NCI-H82 treated with DMSO at 0.1 percent for 48 hours (cell line): ENCODE measurements around the gene P3H2.
"Not testable (repeated sequence)": the region's sequence is repeated elsewhere in the genome, so short reads cannot be mapped to it uniquely, and the experiment has no call there.

Source experiments
- DNase-seq: peaks from one replicate; lab custom pipeline; 2025; ENCODE audit not compliant: unreplicated experiment; lab: John Stamatoyannopoulos, UW

P3H2 gene

GRCh38 chr3:189988322-189988721 lies 132.4 kb downstream of the P3H2 start:
- DNase-seq = no peak

DNA sequence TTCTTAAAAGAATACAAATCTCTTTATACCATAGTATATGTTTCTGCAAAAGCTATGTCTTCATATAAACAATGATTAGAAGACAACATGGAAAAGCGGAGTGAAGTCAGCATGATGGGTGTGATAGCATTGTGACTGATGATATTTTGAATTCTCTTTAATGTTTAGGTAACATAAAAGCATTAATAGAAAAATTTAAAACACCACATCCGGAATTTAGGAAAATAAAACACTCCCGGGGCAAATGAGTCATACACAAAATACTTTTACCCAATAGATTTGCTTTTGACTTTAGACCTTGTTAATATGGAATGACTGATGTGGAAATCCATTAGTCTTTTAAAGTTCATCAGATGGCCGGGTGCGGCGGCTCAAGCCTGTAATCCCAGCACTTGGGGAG lies 134.7 kb downstream of the P3H2 start:
- no peak for DNase-seq

- no peak for DNase-seq
Observed at GRCh38 chr3:189983612-189984011, 137.1 kb downstream of the P3H2 start.

DNA sequence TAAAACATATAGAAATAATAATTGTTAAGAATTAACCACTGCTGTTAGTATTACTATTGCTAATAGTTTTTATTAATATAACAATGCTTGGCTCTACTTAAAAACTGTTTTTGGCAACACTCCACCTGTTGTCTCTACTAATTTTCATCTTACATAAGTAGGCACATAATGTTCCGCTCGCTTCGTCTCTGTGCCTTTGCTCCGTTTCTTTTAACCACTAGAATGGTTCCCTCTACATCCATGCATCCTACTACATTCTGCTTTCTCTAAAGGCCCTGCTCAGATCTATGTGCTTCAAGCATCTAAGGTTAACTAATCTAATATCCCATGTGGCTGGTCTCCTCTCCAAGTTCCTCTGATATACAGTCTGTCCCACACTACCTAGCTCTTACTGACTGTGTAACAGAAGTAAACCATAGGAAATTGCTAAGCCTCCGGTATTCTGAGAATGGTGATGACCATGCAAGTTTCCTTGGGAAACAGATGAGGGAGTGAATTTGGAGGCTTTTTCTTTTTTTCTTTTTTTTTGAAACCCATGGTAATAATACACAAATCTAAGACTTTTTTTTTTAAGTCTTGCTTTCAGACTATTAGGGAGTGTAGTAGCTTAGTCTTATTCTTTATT lies 138.3 kb downstream of the P3H2 start:
- no peak for DNase-seq

DNA sequence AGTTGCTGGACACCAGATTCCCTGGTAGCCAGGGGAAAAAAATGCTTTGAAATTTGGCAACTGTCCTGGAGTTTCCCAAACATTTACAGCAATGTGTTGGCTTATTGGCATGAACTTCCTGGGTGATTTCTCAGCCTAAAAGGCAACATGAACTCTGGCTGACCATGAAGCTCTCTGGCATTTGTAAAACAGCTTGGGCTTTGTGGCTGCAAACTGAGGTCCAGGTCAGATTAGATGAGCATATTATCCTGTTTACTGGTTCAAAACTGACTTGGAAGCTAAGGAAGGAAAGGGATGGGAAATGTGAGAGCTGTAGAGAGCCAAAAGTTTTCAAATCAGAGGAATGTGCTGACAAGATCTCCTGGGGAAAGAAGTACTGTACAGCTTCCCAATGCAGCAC lies 139.0 kb downstream of the P3H2 start:
- DNase-seq = no peak

DNA sequence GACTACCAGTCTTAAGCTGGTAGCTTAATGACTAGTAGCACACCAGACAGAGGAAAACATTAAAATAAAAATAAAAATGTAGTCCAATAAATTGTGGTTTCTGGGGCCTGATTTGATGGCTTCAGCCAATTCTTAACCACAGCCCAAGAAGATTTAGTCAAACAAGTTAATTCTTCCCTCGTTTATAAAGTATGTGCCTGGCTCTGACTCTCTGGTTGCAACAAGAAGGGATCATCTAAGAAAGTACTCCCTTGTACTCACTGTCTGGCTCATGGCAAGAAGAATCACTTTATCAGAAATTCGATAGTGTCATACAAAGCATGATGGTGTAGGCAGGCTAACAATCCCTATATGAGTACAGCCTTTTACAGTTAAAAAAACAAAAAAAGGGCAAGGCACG lies 141.9 kb downstream of the P3H2 start:
- no peak for DNase-seq

DNA sequence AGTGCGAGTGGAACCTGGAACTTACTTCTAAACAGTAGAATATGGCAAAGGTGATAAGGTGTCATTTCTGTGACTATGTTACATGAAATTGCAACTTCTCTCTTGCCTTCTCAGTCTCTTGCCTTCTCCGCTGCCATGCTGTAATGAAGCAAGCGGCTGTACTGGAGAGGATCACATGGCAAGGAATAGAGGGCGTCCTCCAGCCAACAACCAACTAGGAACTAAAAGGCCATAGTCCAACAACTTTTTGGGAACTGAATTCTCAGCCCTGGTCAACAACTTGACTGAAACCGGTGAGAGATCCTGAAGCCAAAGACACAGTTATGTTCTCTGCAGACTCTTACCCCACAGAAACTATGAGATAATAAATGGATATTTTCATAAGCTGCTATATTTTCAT lies 143.5 kb downstream of the P3H2 start:
- DNase-seq = no peak

GRCh38 chr3:189975391-189975990 lies 145.2 kb downstream of the P3H2 start:
- no peak for DNase-seq

DNA sequence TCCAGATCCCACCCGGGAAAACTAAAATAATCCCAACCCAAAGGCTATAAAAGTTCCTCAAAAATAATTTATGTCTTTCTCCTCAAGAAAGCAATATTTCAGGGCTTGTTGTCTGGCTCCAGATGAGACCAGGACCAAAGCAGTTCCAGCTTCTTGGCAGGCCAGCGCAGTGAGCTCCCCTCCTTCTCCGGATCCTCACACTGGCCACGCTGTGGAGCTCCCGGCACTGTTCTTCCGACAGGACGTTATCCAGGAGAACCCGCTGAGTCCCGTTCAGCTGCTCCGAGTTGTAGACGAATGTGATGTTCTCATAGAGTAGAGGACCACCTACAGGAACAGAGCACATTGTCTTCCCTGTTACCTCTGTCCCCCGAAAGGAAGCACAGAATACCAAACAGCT lies 146.3 kb downstream of the P3H2 start:
- DNase-seq = no peak

- peak; percentile 52 for DNase-seq
Observed at GRCh38 chr3:189967254-189967865, 153.3 kb downstream of the P3H2 start.

DNA sequence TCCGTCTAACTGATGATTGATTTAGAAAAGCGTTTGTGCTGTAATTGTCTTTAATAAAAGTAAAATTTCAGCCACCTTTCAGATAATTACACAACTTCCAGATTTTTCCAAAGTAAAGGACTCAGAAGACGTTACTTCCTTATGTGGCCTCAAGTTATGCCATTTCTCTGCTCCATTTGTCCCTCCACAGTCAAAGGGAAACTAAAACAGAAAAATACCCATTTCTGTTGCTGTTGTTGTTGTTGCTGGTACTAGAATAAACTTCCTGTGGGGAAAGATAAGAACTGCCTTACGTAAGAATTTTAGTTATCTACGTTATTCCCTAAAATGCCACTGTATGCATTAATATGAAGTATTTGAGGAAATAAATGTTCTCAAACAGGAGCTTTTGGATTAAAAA lies 153.9 kb downstream of the P3H2 start:
- DNase-seq = no peak

DNA sequence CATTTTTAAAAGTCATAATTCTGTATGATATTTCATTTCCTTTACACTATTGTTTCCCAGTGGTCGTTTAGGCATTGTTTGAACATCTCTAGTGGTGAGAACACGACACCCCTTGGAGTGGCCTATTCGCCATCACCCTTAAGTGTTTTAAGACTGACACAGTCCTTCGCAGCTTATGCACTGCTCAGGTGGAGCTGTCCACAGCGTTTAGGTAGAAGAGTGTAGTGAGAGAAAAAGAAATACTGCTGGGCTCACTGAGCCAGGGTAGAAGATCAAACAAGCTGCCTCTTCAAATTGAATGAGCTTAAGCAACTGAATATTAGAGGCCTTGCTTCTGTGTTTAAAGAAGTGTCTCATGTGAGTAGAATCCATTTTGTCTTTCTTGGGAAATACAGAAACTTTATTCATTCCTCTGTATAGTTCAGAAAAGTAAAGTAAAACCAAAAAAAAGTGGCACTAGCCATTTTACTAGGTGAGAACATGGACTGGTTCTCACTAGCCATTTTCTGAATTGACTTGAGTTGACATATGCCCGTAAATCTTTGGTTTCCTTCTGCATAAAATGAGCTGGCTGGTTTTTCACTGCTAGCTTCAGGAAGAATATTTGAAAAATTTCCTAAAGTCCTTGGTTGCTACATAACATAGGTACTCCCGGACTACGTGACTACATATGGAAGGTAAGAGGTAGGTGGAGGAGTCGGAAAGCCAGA lies 155.9 kb downstream of the P3H2 start:
- DNase-seq = no peak

DNA sequence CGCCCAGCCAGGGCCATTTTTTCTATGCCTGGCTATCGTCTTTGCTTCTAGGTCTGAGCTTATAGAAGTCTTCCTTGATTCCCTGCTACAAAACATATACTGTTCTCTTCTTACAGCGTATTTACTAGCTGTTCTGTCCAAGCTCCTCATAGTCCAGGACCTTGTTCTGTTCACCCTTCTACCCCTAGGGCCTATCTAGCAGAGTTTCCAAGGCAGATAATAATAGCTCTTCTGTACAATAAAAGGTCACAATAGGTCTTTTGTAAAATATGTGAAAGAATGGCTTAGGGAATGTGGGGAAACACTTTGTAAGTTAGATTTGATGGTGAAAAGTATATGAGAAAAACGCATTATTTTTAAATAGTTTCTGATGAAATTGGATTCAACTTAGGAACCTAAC lies 158.2 kb downstream of the P3H2 start:
- no peak for DNase-seq

DNA sequence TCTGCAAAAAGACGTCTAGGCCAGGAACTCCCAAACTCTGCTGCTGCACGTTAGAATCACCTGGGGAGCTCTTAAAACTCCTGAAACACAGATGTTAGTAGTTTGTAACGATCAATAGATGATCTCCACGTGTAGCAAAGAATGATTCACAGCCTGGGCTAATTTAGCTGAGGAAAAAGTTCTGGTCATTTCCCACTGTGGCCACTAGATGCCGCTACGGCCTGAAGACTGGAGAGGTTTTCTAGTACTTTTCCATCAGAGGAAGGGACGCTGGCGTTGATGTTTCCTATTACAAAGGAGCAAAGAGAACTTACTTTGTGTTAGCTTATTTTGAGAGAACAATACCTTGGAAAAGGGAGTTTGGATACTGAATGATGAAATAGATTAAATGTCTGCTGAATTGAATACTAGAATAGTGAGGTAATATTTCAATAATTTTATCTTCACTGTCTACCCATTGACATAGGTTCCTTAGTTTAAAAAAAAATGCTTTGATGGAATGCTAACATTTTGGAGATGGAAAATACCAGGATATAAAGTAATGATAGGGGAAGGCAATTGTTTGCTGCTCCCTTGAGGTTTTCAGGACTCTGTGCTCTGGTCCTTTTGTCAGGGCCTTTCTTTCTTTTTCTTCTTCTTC lies 159.1 kb downstream of the P3H2 start:
- peak; percentile 80 for DNase-seq

DNA sequence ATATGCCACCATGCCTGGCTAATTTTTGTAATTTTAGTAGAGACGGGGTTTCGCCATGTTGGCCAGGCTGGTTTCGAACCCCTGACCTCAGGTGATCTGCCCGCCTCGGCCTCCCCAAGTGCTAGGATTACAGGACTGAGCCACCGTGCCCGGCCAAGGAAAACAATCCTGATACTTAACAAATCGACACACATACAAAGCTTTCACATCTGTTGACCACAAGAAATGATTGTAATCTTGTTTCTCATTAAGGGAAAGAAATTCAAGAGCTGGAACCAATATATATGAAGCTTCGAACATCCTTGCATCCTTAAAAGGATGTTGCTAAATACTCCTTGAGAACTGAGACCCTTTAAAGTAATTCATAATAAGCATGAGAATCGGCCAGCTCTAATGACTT lies 159.6 kb downstream of the P3H2 start:
- not testable (repeated sequence) for DNase-seq

DNA sequence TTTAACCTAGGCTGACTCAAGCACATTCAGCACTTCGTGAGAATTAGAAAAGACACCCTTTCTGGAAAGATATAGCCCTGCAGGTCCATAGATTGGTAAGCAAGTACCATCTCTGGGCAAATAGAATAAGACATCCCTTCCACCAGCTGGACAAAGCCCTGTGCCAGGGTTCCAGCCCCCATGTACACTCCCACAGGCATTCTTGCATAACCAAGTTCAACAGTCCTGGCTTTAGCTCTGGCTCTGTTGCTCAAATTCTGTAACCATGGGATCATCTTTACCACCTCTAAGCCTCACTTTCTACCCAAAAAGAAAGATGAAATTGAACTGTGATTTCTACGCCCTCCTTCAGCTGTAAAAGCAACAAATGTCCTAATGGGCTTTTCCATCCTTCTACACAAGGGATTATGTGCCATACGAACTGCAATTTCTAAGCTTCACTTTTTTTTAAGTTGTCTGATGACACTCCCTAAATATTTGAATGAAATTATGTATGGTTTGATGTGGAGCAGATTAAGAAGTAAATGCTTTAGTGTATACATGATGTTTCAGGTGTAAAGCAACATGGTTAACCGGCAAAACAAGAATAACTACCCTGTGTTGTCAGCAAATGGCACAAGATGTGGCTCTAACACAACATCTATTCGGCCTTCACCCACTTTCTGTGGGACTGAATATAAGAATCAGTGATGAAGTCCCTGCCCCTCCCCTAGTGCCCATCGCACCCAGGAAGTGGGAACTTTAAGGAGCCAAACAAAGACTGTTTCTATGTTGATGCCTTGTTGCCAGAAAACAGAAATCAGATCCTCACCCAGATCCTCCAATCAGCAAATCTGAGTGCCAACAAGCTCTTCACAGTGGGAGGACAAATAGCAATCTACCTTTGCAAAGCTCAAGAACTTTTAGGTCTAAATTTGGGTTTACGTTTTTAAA lies 165.7 kb downstream of the P3H2 start:
- no peak for DNase-seq

- no peak for DNase-seq
Observed at GRCh38 chr3:189953551-189953950, 167.1 kb downstream of the P3H2 start.

DNA sequence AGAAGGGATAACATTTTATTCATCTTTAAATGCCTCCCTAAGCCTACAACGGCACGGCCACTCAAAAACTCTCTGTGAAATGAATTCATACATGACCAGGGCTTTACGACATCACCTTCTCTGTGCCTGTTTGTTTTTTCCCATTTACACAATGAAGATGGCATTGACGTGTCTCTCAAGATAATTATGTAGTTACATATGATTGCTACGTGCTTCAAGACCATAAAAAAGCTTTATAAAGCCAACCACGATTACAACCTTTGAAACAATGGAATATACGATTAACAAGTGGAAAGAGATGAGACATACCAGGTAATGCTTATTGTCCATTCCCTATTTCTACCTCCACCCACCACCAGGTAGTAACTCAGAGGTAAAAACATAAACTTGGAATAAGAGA lies 168.4 kb downstream of the P3H2 start:
- DNase-seq = no peak

DNA sequence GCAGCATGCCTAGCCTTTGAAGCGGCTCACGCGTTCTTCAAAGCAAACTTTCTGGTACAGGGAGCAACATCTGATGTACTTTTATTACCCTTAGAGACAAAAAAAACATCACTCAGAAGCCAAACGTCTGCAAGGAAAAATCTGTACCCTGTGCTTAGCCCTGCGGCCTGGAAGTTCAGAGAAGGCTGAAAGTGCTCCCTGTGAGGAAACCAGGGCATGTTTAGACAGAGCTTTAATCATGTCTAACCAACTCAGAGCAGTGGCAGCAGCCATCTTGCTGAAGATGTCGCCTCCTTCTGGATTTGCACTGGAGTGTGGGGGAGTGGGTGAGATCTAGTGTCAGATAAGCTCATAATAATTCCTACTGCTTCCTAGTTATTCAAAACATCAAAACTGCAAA lies 170.4 kb downstream of the P3H2 start:
- no peak for DNase-seq

DNA sequence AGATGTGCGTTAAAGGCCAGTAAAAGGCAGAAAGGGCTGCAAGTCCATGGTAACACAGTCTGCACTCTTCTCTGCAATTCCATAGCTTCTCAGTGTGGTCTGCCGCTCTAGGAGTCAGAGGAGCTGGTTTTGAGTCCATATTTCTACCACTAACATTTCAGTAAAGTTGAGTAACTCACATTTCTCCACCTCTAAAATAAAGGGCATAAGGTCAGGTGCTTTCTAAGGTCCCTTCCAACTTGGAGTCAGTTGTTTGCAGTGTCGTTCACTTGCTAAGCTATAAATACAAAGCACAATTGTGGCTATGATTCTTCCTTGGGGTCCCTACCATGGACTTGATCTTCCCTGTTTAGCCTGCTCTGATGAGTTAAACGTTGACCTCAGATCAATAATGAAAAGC lies 171.1 kb downstream of the P3H2 start:
- no peak for DNase-seq

GRCh38 chr3:189948724-189949045 lies 172.0 kb downstream of the P3H2 start:
- DNase-seq = no peak
